Measurements from ENCODE around the gene KLF16.

KLF16 gene

DNA sequence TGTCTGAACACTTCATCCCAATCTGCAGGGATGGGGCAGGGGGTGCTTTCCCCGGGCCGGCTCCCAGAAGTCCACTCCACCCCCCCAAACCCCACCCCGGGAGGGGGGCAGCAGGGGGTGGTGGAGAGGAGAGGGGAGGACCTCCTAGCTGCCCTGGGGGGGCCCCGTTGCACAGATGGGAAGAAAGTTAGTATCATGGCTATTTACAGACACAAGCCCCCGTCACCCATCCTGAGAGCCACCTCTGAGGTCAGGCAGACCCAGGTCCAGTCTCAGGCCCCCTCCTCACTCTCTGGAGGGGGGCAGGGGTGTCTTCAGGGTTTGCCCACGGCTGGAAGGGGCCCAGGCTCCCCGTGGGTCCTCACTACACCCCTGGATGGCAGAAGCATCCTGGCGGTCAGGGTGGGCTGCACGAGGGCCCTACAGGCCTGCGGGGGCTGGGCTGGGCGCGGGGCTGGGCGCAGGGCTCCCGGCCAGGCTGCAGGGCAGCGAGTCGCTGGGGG is 9.3 kb downstream of the KLF16 start:
- DNase-seq = no peak

DNA sequence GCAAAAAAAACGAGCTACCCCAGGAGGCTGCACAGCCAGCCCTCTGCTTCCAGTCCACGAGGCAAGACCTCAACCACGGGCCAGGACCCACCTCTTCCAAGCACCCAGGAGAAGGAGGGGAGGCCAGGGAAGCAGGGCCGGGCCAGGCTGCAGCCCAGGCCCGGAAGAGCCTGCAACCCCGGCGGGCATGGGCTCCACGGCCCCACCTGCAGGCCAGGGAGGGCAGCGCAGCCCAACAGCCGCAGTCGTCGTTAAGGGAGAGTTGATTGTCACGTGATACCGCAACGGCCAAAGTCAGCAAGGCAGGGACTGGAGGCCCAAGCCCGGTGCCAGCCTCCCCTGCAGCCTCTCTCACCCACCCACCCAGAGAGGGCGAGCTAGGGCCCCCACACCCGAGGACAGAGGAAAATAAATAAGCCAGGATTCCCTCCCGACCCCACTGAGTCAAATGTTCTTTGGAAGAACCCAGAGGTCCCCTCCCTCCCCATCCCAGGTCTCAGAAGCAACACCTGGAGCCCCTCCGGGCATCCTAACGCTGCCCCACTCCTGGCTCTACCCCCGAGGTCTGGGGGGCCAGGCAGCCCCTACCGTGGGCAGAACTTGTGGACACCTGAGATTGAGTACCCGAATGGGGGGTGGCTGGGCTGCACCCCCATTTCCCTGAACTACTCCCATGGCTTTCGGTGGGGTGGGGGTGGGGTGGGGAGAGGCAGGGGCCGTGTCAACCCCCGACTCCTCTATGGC is 9.9 kb downstream of the KLF16 start:
- DNase-seq = peak; percentile 63

DNA sequence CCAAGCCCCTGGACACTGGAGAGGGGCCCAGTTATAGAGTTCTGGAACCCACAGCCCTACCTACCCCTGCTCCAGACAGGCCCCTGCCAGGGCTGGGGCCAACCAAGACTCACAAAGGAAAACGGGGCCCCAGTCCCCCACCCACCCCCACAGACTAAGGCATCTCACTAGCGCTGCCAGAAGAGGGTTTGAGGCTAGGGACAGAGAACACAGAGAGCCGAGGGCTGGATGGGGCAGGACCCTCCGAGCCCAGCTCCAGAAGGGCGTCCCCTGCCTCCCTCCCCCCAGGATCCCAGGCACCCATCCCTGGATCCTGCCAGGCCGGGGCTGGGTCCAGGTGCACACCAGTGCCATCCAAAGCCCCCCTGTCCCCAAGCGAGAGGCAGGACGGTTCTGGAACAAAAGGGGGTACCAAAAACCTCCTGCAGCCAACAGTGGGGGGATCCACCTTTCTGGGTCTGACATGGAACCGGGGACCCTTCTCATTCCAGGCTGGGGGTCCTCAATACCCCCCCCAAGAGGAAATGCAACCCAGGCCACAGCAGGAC is 10.7 kb downstream of the KLF16 start:
- no peak for DNase-seq

DNA sequence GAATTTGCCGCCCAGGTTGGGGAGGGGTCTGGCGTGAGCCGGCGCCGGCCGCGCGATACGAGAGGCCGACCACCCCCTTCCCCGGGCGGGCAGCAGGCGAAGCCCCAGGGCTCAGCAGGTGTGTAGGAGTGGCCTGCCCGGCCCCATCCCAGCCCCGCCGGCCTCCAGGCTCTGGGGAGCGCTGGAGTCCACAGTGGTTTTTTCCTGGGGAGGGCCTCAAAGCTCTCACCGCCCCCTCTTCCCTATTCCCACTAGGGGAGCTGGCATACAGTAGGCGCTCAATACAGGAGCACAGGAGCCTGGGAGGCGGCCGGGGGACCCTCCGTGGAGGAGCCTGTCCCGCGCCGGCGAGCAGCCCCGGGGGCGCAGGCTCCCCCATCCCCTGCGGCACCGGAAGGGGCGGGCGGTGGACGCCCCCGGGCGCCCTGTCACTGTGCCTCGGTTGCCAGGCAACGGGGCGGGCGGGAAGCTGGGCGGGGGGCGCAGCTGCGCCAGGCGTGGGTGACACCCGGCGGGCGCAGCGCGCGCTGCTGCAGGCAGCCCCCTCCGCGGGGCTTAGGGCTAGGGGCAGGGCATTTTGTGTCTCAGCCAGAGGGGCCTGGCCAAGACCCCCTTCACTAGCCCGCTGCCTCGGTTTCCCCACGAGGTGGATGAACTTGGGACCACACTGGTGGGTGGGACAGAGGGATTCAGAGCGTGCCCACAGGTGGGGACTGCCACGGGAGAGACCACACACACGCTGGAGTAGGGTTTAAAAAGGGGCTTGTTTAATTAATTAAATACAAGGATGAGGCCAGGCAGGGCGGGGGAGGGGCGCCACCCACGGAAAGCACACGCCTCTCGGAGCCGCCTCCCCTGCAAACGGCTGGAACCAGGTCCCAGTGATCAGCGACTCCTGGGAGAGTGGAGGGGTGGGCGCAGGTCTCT is 11.5 kb downstream of the KLF16 start:
- no peak for DNase-seq

DNA sequence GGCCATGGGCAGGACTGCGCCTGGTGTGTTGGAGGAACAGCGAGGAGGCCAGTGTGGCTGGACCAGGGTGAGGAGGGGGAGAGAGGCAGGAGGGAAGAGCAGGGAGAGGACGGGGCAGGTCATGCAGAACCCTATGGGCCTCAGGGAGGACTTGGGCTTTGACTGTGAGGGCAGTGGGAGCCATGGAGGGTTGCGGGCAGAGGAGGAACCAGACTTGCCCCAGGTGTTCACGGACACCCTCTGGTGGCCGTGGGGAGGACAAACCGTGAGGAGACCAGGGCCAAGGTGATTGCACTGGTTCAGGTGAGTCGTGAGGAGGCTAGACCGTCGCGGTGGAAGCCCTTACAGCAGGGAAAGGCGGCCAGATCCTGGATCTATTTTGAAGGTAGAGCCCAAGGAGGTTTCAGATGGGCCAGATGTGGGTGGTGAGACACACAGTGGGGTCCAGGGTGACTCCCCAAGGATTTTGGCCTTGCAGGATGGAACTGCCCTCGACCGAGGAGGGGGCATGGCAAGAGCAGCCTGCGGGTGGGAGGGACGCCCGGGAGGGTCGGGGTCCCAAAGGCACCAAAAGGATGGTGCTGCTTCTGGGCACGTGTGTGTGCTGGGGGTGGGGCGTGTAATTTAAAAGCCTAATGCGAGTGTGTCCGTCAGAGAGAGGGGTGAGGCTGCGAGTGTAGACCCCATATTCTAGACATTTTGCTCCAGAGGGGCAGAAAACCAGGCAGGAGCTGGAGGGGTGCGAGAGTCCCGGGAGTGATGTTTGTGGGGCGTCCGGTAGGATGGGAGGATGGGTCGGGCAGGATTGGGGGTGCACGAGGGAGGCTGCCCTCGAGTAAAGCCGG is 12.3 kb downstream of the KLF16 start:
- DNase-seq = no peak

DNA sequence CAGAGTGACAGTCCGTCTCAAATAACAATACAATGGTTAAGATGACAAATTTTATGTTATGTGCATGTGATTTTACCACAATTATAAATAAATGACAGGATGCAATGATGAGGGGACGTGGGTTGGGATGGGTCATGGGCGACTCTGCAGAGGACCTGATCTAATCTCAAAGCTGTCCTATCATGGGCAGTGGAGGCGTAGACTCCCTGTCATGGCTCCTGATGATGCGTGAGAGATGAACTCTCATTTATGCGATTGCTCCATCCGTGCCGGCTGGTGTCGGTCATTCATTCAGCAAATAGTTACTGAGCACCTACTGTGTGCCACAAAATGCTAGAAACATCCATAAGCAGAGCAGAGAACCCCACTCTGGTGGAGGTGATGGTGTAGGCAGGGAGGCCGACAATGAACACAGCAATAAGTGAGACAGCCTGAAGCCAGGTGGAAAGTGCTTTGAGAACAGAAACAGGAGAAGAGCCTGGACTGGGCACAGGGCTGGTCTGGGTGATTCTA is 13.4 kb downstream of the KLF16 start:
- no peak for DNase-seq

DNA sequence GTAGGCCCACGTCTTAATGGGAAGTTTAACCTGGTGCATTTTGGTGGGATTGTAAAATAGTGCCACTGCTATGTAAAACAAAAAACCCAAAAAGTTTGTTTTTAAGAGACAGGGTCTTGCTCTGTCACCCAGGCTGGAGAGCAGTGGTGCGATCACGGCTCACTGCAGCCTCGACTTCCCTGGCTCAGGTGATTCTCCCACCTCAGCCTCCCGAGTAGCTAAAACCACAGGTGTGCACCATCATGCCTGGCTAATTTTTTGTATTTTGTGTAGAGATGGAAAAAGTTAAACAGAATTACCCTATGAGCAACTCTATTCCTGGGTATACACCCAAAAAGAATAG is 14.3 kb downstream of the KLF16 start:
- no peak for DNase-seq

DNA sequence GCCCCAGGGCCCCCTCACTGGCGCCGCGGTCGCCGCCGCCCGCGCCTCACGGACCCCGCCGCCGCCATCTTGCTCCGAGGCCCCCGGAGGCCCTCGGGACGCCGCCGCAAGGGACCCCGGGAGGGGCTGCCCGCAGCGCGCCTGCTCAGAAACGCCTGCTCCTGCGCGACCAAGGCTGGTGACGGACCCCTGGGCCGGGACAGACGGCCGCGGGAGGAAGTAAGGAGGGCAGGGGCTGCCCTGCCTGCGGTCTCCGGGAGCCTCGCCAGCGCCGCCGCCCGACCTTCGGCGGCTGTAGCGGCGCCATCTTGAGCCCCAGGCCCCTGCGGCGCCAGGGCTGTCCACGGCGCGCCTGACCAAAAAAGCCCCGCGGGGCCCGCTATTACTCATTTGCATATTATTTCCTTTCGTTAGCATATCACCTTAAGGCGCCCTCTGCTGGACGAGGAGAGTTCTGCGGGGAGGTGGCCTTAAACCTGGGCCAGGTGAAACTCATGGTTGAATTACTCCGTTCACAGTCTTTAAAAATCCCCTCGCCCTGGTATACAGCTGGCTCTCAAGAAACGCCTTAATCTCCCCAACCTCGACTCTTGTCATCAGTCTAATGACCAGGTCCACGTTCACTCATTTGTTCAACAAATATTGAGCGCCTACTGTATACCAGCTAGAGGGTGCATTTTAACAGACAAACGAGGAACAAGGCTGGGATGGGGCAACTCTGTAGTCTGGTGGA is 14.8 kb downstream of the KLF16 start, which contains the start of gene REXO1:
Gene REXO1 (minus strand): TSS at position 85 of the 733 bp plus-strand sequence. CDS start 125 bp downstream, outside the sequence.
- peak; percentile 94 for DNase-seq

DNA sequence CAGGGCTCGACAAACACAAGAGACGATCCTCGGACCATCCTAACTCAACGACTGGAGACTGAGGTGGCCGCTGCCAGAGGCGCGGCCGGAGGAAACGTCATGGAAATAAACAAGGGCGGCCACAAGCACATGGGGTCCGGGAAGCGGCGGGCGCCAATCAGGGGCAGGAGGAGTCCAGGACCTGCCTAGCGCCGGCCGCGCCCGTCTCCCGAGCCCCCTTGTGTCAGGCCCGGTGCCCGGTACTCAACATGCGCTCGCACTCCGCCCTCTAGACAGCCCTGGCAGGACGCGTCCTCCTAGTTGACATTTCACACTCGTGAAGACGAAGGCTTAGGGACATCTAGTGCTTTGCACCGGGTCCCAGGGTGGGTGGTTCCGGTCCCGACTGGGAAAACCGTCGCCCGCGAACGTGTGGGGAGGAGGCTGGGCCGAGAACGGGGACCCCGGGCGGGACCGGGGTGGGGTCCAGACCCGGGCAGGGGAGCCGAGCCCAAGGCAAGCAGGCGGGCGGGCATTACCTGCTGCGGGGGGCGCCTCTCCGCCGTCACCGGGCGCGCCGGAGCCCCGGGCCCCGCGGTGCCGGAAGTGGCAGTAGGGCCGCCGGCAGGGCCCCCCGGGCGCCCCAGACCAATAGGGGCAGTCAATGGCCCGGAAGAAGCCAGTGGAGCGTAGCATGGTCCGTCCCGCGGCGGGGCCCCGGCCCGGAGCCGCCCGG is 15.5 kb downstream of the KLF16 start:
- peak; percentile 2 for DNase-seq

DNA sequence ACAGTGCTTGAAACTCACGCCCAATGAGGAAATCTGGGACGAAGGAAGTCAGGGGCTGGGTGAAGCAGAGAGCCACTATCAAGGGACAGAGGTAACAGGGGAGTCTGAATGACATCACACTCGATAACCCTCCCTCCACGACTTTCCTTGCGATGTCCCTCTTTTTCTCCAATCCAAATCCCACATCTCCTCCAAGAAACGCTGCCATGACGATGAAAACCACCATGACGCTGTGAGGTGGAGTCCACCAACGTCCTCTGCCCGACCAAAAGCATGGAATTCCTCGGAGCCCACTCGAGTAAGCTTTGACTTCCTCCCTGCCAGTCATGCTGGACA is 16.1 kb downstream of the KLF16 start:
- no peak for DNase-seq

DNA sequence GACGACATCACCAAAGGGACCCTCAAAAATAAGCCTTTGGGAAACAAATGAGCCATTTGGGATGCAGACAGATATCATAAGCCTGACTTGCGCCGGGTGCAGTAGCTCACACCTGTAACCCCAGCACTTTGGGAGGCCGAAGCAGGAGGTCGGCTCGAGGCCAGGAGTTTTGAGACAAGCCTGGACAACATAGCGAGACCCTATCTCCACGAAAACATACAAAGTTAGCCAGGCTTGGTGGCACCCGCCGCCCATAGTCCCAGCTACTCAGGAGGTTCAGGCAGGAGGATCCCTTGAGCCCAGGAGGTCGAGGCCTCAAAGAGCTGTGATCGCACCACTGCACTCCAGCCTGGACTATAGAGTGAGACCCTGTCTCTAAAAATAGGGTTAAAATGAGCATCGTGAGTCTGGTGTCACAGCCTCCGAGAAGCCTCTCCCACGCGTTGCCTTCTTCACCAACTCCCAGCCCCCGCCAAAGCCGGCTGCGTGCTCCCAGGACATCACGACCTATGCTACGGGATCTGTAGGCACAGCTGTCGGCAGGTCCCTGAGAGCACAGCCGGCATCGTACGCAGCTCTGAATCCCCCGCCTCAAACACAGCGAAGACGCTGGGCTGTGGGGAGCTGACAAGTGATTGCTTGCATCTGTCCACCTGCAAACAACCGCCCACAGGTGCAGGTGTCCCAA is 16.7 kb downstream of the KLF16 start:
- DNase-seq = no peak

DNA sequence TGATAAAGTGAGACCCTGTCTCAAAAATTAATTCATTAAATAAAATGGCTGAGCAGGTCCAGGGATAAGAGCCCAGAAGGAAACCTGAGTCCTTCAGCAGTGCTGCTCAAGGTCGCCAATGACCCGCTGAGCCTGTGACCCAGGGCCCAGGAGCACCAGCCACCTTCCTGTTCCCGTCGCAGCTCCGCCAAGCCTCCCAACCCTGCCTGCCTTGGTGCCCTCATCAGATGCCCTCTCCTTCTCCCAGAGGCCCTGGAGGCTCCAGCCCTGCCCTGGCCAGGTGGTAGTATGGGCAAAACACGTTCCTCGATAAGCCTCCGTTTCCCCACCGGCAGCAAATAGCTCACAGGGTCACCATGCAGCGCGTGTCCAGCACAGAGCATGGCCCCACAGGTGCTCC is 17.7 kb downstream of the KLF16 start:
- no peak for DNase-seq

DNA sequence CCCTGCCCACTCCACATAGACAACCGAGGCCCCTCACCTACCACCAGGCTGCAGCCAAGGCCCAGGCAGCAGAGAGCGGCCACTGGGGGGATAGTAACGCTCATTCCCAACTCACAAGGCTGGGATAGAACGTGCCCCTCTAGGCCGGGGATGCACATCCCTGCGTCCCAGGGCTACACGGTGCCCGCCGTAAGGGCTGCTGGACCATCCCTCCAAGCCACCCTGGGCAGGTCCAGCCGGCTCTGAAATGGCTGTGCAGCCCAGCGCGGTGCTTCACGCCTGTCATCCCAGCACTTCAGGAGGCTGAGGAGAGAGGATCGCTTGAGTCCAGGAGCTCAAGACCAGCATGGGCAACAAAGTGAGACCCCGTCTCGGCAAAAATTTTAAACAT is 18.3 kb downstream of the KLF16 start:
- DNase-seq = no peak

DNA sequence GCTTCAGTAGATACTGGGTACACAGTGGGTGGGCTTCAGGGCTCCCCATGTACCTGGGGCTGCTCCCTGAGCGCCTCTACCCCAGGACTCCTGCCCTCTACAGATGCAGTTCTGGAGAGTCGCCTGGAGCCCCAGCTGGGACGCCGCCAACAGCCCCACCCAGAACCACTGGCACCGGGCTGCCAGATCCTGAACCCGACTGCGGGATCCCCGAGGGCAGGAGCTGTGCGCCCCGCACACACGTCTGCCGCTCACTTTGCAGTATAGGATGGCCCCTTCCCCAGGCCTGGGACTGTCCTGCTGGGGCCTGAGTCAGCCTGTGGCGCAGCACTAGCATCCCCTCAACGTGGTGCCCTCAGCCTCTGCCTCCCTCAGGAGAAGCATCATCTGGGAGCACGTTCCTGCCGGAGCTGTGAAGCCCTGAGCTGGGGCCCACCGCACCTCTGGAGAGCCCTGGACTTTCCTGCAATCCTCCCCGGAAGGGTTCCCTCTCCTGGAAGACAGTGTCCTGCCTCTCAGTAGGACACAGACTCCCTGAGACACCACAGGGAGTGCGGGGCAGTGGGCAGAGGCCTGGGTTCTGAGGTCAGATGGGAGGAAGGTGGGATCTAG is 18.8 kb downstream of the KLF16 start:
- no peak for DNase-seq

DNA sequence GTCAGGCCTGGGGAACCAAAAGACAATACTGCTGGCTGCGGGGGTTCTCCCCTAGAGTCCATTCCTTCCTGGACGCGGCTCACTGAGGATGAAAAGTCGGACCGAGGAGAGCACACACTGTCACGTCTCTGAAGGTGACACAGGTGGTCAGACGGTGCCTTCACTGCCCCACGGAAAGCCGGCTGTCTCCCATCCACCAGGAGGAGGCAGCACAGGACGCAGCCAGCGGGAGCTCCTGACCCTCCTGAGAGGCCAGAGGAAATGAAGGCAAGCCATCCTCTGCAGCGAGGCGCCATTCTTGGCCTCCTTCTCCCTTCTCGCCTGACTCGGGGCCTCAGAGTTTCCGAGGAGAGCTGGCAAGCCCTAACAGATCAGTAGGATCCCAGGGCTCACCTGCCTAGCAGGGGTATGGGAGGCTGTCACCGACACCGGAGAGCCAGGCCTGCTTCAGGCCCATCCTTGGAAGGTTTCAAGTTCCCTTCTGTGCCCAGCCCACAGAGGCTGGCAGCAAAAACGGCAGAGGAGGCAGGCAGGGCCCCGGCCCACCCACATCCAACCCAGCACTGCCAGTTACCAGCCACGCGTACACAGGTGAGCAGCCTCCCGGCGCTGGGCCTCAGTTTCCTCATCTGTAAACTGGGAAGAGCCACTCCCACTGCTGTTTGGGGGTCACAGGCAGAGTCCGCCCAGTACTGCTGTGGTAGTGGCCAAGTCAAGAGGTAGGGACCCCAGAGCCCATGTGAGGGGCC is 19.6 kb downstream of the KLF16 start:
- DNase-seq = no peak

DNA sequence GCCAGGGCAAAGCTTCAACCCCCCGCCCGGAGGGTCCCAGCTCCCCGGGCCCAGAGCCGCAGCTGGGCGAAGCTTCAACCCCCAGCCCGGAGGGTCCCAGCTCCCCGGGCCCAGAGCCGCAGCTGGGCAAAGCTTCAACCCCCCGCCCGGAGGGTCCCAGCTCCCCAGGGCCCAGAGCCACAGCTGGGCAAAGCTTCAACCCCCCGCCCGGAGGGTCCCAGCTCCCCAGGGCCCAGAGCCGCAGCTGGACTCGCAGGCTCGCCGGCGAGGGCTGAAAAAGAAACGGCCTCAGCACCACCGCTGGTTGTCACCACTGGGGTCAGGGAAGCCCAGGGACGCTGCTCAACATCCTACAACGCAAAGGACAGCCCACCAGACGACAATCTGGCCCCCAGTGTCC is 20.3 kb downstream of the KLF16 start:
- no peak for DNase-seq

DNA sequence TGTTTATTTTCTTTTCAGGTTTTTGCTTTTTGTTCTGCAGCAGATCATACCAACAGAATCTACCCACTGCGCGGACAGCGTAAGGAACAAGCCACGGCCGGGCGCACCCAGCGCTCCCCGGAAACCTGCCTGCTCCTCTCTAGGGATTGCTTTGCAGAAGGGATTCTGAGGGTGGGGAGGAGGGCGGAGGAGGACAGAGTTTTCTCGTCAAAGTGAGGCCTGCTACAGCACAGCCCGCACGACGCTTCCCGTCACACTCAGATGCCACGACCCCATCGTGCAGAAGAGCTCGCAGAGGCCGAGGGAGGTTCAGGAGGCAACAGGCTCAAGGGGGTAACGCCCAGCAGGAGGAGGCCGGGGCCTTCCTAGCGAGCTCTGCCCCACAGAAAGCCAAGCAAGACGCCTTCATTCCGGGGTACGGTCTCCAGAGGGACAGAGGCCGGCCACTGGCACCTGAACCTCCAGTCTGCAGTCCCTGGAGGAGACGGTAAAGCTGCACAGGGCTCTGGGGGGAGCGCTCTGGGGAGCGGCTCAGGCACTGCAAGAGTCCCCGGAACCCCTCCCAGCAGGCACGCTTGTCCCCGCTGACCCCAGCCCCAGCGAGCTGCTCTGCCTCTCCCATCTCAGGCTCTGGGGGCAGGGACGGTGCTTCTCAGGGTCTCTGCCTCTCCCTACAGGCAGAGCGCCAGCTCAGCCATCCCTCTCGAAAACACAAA is 22.0 kb downstream of the KLF16 start:
- DNase-seq = no peak

DNA sequence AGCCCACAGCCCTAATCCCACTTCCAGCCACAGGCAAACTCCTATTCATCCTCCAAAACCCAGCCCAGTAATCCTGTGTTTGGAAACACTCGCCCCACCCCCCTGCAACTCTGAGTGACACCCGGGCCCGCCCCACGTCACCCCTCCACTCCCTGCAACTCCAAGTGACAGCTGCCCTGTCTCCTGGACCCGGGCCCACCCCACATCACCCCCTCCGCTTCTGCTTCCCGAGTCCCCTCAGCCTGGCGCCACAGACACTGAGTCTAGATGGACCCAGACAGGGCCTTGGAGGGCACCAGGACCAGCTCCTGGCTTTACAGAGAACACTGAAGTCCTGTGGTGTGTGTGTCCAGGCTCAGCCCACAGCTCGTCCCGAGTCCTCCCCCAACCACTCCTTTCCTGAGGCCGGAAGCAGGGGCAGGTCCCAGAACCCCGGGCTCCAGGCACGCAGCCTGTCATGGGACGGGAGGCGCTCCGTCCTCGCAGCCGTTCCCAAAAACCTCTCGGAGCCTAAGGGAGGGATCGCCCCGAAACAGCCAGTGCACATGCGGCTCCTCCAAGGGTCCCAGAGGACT is 22.8 kb downstream of the KLF16 start:
- no peak for DNase-seq
